ENCODE data around the gene APBA1.

APBA1 gene

DNA sequence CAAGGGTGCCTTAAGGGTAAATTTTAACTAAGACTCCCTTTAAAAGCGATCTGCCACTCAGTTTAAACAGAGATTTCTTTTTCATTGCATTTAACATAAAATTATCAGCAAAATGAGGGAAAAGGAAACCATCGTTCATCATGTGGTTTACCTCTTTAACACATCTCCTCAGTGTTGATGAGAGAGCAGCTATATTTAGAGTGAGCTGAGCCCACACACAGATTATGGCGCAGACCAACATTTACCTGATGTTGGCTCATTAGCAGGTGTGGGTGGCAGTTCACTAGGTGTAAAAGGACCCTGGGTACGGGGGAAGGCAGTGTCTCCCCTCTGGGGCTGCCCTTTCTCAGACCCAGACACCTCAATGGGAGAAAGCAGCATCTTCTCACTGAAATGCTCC lies 197.3 kb downstream of the APBA1 start:
- DNase-seq (ENCODE audit: low spot score): no peak

DNA sequence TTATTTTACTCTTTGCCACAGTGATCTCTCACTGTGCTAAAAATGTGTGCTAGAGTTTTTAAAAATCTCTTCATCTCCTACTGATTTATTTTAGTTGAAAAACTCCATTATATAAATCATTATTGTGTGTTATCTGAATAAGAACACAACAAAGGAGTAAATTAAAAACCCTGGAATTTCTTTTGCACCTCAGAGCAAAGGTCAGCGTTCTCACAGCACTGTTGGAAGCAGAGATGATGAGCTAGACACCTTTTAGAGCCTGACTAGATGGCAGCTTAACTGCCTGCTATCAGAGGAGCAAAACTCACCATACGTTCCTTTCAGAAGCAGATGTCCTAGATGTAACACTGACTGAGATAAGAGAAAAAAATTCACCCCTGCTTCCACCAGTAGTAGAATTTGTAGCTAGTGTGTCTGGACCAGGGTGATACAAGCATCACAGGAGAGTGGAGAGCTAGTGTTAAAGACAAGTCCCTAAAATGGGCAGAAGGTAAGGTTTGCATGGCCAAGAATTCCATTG lies 200.0 kb downstream of the APBA1 start:
- peak; percentile 61 for DNase-seq (ENCODE audit: low spot score)

DNA sequence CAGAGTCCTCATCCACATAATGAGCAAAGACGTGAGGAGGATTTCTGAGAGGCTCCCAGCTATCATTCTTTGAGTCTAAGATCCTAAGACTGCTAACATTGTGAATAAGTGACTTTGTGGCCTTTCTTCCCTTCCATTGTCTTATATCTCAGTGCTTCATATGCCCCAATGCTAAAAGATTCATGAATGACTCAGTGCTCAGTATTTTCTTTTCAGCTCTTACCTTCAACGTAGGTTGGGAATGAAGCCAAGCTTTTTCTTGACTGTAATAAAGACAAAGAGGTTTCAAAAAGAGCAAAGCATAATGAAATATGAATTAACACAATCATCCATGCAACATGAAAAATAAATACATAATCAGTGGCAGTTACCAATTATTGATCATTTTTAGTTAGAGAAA lies 200.7 kb downstream of the APBA1 start:
- DNase-seq (ENCODE audit: low spot score): no peak

DNA sequence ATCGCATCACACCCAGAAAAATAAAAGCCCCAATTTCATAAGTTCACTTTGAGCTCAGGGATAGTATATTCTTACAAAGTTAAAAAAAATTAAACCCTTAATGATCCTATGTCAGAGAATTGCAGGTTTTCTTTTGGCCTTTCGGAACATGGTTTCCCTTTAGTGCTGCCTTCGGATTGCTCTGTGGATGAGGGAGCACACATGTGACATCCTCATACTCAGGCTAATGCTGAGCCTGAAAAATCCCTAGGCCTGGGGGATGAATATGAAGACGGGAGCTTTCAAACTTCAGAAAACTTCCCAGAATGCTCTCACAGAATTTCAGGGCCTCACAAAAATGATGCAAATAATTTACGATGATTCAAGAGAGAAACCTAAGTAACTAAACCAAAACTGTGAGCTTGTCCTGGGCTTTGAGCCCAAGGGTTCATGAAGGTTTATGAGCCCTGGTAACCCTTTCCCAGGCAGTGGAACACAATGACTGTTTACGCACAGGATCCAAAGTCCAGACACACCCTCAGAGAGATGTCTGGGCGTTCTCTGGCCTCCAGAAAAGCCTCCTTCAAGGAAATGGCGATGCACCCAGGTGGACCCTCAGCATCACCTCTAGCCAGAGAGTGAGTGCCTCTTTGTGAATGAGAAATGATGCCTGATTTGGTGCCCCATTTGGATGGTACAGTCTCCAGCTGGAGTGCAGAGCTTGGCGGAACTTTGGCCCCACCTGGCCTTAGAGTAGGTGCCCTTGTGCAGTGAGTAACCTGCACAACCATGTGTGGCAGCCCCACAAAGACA lies 201.8 kb downstream of the APBA1 start:
- DNase-seq (ENCODE audit: low spot score): no peak

DNA sequence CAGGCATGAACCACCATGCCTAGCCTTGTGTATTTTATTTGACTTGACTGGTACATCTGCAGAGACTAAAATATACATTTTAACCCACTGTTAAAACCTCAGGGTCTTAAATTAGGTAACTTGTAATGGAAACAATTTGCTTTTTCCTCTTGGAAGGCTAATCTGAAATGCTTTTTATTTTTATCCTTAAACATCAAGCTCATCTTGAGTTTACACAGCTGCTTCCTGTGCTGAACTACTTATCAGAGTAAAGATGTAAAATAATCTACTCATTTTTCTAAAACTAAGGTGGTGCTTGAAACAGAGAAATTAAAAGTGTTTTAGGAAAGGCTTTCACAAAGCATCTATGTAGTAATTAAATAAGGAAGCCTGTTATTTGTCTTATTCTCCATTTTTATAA lies 203.0 kb downstream of the APBA1 start:
- no peak for DNase-seq (ENCODE audit: low spot score)

DNA sequence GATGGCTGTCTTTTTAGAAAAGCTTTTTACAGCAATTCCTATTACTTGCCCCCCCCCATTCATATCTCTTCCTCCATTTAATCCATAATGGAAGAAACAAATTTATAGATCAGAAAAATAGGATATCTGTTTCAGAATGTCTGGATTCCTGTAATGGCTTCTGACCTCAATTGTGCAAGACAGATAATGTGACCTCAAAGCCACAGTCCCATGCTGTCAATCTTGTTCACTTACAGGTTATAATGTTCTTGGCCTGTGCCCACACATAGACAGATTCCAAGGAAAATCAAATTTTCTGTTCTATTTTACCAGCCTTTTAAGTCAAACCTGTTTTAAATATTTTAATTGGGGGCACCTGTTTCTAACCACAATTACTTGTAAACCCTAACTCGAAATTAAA lies 203.8 kb downstream of the APBA1 start:
- no peak for DNase-seq (ENCODE audit: low spot score)

DNA sequence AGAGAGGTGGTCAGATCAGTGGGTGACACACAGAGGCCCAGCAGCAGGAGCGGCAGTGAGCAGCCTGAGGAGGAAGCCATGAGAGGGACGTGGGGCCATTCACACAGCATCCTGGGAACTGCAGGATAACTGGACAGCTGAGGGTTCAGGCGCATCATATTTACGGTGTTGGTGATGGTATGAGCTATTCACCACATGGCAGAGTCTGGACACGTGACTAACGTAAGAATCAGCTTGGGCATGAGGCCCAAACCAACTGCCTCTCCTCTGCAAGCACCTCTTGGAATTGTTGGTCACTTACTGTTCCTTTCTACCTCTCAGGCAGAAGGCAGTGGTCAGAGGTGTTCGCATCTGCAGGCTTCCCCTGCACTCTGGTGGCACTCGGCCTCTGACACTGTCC lies 206.0 kb downstream of the APBA1 start:
- no peak for DNase-seq (ENCODE audit: low spot score)

DNA sequence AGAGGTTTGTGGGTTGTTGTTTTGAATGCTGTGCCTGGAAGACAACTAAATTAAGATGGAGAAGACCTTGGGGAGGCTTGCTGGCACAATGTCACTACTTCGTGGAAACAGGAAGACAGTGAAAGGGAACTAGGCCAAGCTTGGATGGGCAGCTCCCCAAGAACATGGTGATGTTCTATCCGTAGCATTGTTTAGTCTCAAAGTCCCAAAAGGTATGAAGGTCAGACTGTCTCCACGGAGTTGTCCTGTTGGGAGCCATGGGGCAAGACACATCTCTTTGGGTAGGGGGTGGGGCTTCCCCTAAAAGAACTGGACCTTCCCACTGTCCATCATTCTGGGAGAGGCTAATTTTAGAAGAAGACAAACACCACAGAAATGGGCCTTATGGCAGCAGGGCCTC lies 206.7 kb downstream of the APBA1 start:
- DNase-seq (ENCODE audit: low spot score): no peak

DNA sequence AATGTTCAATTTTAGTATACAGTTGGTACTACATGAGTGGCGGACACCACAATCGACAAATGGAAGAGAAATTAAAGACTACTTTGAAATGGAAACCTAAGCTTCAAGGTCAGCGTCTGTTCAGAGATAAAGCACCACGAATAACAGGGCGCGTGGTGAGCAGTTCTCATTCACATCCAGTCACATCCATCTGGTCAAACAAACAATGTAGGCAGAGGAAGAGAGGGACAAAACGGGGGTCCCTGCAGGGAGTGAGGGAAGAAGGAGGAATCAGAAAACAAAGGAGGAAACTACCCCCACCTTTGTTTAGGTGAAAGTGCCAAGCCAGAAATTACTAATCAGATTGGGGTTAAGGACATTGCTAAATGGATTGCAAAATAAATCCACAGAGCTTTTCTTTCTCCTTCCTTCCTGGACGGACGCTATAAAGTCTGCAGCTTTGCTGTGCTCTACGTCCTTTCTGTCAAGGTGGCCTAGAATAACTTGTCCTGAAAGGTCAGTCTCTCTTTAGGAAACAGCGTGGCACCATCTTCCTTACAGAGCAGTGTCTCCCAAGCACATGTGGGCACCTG lies 208.6 kb downstream of the APBA1 start:
- DNase-seq (ENCODE audit: low spot score): no peak

DNA sequence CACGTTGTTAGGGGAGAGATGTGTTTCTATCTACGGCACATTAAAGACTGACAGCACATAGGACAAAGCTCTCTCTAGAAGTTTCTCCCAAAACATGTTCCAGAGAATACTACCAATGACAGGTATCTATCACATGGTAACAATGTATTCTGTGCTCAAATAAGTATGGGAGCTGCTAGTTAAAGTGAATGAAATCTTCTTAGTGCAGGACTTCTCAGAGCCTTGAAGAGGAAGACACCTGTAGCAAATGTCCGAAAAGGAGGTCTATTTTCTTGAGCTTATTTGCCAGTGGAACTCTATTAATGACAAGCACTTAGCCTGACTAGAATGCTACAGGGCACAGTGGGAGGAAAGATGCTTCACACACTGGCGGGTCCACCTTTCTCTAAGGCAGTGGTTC lies 209.8 kb downstream of the APBA1 start:
- no peak for DNase-seq (ENCODE audit: low spot score)

DNA sequence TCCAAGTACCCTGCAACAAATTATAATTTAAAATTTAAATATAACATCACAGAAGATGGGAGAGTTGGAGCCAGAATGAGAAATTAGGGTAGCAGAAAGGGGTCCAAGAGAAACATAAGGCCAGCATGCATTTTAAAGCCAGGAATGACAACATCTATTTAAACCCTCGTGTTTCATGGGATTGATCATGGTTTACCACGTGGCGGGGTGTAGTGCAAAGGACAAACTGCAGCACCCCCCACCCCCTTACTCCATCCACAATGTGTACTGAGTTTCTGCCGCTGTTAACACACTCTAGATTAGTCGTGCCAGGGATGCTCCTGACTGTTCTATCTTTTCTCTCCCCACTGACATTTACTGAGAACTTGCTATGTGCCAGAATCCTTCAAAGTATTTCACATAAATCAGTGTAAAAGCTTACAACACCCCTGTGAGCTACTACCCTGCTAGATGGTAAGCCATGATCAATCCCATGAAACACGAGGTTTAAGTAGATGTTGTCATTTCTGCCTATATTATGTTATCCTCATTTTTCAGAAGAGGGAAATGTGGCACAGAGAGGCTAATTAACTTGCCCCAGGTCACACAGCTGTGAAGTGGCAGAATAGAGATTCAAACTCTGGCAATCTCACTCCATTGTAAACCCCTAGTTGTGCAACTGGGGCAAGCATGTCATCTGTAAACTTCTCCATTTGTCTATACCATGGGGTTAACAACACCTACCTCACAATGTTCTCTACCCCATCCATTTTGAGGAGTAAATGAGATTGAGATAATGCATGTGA lies 210.9 kb downstream of the APBA1 start:
- DNase-seq (ENCODE audit: low spot score): no peak

DNA sequence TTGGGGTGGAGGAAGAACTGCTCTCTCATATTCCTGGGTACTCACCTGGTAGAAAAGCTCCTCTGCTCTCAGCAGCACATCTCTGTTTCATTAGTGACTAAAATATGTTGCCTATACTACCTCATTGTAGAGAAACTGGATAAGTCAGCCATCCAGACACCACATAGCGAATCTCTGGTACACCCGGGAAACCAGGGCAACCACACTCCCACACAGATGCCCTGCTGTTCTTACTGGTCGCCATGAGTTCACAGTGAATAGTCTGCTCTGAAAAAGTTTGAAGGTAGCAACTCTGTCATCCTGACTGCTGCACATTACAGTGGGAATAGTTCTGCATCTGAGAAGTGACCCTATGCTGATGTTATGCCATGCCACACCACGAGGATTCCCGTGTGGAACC lies 212.2 kb downstream of the APBA1 start:
- no peak for DNase-seq (ENCODE audit: low spot score)

DNA sequence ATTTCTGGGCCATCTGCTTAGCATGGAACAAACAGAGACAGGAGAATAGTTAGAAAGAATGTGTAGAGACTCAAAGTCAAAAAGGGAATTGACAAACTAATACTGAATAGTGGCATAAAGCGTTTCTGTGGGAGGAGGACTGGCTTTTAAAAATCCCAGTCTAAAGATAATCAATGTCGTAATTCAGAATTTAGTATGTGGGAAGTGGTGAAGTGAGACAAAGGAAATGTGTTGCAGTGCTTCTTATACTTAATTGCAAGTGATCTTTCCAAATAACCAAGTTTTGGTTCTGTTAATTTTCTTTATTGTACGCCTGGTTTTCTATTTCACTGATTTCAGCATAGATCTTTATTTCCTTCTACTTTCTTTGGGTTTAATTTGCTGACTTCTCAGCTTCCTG lies 214.0 kb downstream of the APBA1 start:
- DNase-seq (ENCODE audit: low spot score): no peak

DNA sequence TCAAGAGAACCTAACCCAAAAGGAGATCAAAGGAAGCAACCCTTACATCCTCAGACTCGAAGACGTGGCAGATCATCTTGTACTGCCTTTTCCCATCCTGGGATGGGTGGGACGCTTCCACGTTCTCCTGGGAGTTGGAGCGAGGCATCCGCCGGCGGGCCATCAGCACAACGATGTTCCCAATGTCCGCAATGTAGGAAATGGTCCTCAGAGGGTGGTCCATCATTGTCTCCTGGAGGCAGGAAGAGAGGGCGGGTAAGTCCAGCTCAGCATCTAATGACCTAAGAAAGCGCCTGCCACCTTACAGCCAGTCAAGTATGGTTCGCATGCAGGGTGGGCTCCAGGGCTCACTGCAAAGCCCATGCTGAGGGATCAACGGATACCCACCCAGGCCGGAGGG lies 216.0 kb downstream of the APBA1 start:
- DNase-seq (ENCODE audit: low spot score): no peak

DNA sequence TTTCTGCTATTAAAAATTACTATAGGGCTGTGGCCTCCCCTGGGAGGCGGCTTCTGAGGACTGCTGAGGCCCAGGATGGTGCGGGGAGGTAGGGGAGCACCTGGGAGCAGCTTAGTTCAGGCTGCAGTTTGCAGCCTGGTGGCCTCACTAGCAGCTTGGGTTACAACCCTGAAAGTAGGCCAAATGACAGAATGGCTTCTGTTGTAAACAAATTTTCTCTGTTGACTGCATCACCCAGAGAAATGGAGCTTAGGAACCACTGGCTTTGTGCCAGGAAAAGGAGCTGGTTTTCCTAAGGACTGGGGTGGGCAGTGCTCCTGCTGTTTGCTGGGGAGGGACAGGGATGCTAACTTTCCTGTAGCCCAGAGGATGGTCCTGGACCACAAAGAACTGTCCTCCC lies 216.9 kb downstream of the APBA1 start:
- peak; percentile 79 for DNase-seq (ENCODE audit: low spot score)

DNA sequence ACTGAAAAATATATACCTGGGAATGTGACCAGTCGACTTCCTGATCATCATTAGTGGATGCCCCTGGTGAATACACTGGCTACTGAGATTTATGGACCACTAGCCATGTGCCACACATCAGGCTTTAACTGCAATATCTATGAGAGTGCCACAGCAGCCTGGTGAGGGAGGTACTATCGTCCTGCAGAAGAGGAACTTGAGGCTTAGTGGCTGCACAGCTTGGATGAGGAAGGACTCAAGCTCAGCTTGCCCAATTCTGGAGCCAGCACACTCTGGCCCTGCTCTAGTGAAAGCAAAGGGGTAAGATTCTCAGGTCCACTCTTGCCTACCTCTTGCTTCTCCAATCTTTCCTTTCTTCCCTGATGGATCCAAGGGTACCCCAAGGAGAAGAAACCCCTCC lies 217.8 kb downstream of the APBA1 start:
- DNase-seq (ENCODE audit: low spot score): no peak

DNA sequence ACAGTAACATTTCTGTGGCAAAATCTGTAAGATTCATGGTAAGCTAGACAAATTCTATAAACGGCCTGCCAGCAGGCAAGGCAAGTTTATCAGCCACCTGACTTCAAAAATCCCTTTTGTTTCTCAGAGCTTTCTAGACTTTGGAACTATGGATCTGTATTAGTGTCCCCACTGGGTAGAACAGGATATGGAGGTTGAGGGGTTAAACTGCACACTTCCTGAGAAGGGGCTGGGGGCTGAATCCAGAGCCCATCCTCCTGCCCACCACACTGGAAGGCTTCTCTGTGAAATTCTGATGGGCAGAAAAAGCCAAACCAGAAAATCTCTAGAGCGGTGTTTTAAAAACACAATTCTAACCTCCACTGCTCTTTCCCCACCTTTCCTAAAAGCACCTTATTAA lies 218.4 kb downstream of the APBA1 start:
- no peak for DNase-seq (ENCODE audit: low spot score)

DNA sequence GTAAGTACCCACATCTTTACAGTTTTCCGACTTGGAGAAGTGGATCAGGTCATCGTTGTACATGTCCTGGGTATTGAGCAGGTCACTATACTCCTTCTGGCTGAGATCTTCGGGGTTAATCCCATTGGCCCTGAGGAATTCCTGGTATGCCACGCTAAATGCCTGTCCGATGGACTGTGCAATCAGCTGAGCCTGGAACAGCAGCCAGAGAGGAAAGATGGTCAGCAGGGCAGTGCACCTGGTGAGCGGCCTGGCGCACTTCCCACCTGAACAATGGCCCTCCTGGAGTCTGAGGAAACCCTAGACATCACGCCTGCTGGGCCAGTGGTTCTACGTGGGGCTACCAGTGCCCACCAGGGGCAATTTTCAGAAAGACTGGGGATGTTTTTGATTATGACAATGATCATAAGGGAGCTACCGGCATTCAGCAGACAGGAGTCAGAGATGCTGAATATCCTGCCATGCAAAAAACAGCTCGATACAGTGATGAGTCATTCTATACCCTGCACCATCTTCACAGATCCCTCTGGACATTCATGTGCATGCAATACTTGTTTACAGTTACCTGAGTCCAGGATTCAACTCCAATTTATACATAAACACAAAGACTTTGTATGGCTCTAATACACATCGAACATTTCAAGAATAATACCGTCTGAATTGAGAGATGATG lies 219.9 kb downstream of the APBA1 start:
- DNase-seq (ENCODE audit: low spot score): no peak

DNA sequence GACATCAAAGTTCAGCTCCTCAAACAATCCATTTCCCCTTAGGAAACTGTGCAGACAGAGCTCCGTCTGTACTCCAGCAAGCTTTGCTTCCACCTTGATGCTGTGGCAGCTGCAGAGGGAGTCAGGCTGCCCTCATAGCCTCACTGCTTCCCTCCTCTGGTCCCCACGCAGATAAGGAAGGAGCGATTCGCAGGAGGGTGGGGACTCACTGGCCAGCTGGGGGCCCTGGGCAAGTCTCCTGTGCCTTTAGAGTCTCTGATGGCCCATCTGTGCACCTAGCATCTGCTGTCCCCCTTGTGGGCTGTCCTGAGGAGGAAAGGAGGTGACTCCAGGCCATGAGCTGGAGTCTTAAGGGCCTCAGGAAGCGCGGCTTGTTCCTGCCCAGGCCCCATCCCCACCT lies 225.7 kb downstream of the APBA1 start:
- DNase-seq (ENCODE audit: low spot score): no peak

DNA sequence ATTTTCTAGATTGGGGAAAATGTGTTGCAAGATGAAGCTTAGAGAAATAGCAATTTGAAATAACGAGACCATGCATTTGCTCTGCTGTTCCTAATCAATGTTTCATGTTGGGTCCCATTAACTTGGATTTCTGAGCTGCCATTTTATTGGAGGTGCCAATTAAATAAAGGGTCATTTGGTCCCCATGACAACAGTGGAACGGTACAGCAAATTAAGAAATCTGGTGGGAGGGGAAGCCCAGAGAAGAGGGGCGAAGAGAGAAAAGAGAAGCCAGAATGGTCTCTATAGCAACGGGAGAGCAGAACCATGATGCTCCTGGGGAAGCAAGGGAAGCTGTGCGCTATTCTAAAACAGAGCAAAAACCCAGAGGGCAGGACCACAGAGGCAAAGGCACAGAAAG lies 226.9 kb downstream of the APBA1 start:
- DNase-seq (ENCODE audit: low spot score): no peak

DNA sequence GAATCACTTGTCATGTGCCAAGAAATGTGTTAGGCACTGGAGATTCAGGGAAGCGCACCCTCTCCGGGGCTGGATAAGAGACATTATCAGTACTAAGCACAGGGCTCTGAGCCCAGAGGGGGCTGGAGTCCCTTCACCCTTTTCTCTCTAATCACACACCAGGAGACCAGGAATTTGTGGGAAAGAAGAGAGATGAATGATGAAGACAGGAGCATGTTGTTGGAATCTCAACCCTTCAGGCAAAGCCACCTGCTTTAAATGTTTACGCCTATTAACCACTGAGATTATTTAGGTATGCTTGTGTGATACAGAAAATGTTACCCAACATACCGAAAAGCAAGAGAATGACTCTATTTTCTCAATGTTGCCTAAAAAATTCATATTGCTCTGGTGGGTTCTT lies 227.4 kb downstream of the APBA1 start:
- DNase-seq (ENCODE audit: low spot score): no peak

DNA sequence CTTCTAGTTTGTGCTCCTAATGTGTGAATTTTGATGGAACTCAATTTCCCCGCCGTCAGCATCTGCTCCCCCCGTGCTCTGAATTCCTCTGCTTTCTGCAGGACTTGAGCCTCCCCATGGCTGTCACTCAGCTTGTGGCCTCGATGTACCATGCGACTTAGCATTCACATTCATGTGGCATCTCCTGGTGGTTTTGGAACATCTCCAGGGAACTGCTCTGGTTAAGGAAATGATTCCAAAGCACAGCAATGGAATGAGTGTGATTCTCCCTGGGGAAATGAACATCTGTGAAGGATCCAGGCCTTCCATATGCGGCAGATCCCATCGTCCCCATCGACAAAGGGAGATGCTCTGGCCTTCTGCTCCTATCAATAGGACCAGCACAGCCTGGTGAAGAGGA lies 228.2 kb downstream of the APBA1 start:
- no peak for DNase-seq (ENCODE audit: low spot score)

DNA sequence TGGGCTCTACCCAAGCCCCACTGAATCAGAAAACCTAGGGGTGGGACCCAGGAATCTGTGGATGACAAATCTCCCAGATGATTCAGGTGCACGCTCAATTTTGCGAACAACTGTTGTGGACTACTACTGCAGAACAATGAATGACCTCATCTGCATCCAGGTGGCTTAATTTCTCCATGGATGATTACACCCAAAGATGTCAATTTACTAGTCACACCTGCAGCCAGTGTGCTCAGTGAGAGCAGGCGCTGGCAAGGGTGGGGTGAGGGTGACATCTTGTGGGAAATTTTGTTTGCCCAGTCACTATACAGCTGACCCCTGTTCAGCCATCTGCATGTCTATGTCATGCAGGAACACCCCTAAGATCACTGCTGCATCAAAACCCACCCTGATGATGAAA lies 229.0 kb downstream of the APBA1 start:
- no peak for DNase-seq (ENCODE audit: low spot score)

Data from cerebellar cortex (tissue), 1 donor.